ENCODE results near the gene MSI2. TPM values are rescaled to one million over a fixed set of nuclear protein-coding genes. Genes with fewer than 3 reads are reported as not detected.
A peak's percentile ranks its signal among the peaks of the same experiment; 100 is the strongest.
"Not testable (repeated sequence)": the region's sequence is repeated elsewhere in the genome, so short reads cannot be mapped to it uniquely, and the experiment has no call there.

Gene MSI2
- total RNA-seq, 1 donor from 2014 or later = 110 TPM

DNA sequence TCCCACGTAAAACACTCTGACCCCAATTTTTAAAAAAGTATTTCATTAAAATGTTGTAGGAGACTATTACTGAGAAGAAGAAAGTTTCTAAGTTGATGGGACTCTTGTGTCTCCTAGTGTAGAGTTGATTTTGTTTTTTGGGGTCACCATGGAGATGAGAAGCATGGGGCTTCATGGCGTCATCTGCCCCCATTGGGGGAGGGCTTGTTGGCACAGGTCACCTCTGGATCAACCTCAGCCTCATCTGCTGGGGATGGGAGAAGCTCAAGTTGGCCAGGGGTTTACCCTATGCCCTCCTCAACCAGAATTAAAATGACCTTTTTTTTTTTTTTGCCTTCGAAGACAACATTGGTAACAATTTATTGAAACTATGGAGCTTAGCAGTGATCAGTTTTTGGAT is 28.3 kb downstream of the MSI2 start:
- DNase-seq = no peak
- ATAC-seq (ENCODE audit: poor library complexity) = no peak
- intact Hi-C loops (cut with DNase I) = no loop called here

DNA sequence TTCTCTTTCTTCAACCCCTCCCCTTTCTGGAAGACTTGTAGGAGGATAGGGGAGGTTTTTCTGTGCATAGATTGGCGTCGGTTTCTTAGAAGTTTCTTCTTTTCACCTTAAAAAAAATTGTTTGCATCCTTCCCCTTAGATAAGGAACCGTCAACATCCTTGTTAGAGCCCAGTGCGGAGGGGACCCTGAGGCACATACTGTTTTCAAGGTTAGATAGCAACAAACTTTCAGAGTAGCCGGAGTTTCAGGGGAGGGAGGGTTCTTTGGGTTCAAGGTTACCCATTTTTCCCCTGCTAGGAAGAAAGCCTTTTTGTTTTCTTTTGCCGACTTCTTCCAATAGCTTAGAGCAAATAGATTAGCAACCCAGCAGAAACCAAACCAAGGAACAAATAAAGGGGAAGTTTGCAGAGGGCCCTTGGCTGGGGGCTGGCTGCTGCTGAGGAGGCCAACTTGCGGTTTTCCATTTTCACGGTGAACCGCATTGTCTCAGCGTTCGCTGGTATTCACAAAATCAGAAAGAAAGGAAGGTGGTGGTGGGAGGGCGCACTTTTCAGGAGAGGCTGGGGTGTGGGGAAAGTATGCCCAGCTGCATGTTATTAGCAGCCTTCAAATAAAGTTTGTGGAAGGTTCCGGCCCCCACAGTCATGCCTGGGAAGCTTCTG is 28.8 kb downstream of the MSI2 start:
- intact Hi-C loops (cut with DNase I) = no loop called here
- no peak for DNase-seq
- no peak for ATAC-seq (ENCODE audit: poor library complexity)

DNA sequence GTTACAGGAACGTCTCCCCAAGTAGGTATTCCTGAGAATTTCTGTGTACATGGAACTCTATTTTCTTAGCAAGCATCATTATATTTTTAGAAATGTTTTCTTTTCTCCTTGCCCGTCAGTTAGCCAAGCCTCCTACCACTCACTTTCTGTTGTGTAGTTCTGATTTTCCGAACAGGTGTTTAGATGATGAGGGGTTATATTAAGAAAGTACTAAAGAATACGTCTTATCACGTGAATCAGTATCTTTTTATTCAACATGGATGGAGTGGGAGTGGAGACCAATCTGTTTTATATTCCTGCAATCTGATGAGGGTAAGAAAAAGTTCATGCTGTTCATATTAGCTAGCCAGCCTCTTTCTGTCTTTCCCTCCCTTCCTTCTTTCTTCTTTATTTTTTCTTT is 29.4 kb downstream of the MSI2 start:
- ATAC-seq (ENCODE audit: poor library complexity) (no peak), DNase-seq (no peak)
- intact Hi-C loops (cut with DNase I) = no loop called here

DNA sequence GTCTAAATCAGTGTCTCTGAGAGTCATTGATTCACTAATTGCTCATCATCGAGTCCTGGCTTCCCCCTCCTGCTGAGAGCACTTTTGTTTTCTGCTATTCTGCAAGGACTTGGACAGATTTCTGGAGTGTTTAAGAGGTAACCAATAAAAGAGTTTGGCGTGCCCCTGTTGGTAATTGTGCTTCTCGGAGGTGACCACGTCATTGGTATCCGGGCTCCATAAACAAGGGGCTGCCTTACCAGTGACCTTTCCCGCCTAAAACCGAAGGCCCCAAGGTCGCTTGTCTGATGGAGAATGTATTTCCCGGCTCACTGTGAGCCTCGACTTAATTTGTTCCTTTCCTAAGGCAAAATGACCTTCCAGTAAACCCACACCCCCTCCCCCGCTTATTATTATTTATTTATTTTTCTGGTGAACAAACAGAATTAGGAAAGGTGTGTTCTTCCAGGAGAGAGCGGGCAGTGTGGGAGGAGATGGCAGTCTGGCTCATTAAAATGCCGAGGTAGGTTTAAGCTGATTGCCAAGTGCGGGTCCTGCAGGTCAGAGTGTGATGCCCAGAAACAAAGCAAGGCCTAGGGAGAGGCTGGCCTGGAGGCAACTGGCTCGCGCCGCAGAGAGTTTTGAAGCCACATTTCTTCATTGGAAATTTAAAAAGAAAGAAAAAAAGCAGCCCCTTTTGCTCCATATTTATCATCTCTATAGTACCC is 30.2 kb downstream of the MSI2 start:
- no peak for ATAC-seq (ENCODE audit: poor library complexity)
- intact Hi-C loops (cut with DNase I) = no loop called here
- no peak for DNase-seq

DNA sequence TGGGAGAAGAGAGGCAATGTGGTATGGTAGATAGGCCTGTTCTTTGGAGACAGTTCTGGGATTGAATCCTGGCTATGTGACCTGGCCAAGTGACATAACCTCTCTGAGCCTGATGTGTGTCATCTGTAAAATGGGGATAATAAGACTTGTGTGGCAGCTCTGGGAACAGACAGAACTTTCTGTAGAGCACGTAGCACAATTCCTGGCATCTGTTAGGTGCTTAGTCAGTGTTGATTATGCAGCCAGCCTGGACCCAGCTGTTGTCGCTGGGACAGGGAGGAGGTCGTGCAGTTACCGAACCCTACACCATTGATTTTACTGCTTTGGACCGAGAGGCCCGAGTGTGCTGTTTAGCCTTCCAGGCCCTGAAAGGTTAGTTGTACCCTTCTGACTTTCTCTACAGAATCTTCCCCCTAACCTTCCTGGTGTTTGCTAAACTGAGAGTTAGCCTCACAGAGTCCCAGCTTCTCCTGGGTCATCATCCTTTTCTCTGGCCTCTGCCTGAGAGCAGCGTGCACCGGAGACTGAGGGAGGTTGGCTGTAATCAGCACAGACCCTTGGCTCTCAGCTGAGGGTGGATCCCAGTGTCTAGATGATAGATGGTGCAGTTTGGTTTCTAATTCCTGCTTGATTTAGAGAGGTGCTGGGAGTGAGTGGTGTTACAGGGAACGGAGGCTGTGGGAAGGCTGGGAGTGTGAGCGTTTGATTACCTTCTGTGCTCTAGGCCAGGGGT is 31.9 kb downstream of the MSI2 start:
- intact Hi-C loops (cut with DNase I) = no loop called here
- ATAC-seq (ENCODE audit: poor library complexity) = peak; percentile 67
- DNase-seq = peak; percentile 55

DNA sequence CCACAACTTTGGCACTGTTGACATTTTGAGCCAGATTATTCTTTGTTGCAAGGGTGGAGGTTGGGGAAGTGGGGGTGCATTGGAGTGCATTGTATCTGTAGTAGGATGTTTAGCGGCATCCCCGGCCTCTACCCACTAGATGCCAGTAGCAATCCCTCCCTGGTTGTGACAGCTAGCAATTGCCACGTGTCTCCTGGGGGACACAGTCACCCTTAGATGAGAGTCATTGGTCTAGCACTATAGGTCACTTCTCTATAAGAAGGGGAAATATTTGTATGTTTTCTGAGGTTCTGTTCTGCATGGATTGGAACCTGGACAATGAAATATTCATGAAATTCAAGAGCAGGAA is 32.4 kb downstream of the MSI2 start:
- intact Hi-C loops (cut with DNase I) = no loop called here
- ATAC-seq (ENCODE audit: poor library complexity) (peak; percentile 48), DNase-seq (no peak)

DNA sequence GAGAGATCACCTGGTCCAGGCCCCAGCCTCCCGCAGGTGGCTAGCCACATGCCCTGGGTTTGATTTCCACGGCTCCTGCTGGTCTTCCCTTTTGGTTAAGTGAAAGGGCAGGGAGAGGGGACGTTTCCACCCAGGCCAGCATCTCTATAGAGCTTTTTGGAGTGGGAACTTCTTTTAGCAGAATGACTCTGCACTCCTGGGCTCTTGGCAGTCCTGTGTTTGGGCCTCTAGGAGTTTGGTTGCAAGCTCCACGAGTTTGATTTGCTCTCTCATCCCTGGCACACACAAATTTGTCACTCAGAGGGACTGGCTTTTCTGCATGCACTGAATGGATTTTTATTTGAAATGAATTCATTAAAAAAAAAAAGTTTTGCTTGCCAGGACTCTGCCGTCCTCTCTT is 32.8 kb downstream of the MSI2 start:
- intact Hi-C loops (cut with DNase I) = no loop called here
- no peak for DNase-seq
- peak; percentile 56 for ATAC-seq (ENCODE audit: poor library complexity)

DNA sequence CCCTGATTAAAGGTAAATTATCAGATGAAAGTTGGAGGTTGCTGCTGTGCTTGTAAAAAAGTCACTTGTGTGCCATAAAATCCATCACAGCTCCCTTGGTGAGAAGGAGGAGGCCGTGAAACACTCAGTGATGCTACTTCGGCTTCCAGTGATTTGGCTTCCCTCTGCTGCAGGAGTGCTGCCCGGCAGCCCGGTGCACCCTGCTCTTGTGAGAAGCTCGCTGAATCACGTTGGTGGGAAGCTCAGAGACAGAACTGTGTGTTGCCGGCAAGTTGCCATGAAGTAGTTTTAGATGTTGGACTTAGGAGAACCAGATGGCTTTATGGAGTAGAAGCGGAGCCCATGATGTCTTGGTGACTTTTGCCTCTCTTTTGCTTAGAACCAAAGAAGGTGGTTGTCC is 33.3 kb downstream of the MSI2 start:
- intact Hi-C loops (cut with DNase I) = no loop called here
- DNase-seq (no peak), ATAC-seq (ENCODE audit: poor library complexity) (no peak)

DNA sequence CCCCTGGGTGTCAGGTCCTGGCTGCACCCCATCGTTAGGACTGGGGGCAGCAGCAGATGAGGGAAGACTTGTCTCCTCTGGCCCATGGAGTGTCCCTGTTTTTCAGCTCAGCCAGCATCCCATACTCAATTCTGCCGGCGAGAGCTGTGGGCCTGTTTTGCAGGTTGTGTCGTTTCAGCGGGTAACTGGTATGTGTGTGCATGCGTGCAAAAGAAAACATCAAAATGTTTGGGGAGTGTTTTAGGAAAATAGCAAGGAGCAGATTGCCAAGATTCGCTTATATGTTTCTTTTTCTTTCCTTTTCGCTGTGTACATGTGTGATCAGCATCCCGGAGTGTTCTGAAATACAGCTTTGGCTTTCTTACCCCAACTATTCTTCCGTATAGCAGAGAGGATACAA is 34.7 kb downstream of the MSI2 start:
- no peak for ATAC-seq (ENCODE audit: poor library complexity)
- intact Hi-C loops (cut with DNase I) = no loop called here
- DNase-seq = no peak

DNA sequence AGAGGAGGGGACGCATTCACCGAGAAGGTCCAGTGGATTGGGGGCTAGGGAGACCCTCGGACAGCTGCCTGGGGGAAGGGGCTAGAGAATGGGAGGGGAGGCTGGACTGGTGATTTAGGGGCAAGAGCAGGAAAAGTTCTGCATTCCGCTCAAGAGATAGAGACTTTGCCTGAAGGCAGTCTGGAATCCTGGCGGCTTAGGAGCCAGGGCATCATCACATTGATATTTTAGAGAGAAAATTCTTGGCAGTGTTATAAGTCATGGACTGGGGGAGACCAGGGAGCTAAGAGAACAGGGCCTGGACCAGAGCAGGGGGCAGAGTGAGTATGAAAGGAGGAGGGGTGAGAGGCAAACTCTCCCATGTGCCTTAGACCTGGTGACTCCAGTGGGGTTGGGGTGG is 35.8 kb downstream of the MSI2 start:
- DNase-seq (no peak), ATAC-seq (ENCODE audit: poor library complexity) (no peak)
- intact Hi-C loops (cut with DNase I) = no loop called here

DNA sequence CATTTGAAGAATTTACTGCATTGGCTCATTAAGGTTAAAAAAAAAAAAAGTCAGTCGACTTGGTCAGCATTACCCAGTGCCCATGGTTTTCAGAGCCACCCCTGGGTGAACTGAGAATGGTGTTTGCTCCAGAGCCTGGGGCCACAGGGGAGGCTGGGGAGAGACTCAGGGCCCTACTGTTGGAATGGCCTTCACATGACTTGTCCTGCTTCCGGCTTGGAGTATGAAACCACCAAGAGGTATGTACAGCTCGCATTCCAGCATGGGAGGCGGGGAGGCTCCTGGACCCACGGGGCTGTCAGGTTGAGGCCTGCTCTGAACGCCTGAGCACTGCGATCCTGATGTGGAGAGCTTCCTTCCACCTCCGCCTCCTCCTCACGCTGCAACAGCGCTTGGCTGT is 36.8 kb downstream of the MSI2 start:
- DNase-seq (no peak), ATAC-seq (ENCODE audit: poor library complexity) (no peak)
- intact Hi-C loops (cut with DNase I) = no loop called here

DNA sequence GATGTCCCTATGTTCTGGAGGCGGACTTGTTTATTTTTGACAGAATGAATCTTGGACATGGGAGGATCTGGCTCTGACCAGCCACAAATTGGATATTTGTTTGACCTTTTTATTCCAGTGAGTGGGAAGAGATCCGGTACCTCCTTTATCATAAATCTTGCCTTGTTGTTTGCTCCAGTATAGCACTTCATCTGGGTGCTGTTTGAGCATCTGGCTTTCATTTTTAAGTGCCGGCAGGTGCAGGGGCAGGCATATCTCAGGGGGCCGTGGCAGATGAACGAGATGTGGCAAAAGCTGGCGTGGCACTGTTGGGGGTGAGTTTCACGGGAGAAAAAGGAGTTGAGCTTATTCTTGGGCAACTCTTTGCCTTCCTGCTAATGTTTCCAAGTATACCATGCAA is 37.8 kb downstream of the MSI2 start:
- intact Hi-C loops (cut with DNase I) = no loop called here
- ATAC-seq (ENCODE audit: poor library complexity) (no peak), DNase-seq (no peak)

DNA sequence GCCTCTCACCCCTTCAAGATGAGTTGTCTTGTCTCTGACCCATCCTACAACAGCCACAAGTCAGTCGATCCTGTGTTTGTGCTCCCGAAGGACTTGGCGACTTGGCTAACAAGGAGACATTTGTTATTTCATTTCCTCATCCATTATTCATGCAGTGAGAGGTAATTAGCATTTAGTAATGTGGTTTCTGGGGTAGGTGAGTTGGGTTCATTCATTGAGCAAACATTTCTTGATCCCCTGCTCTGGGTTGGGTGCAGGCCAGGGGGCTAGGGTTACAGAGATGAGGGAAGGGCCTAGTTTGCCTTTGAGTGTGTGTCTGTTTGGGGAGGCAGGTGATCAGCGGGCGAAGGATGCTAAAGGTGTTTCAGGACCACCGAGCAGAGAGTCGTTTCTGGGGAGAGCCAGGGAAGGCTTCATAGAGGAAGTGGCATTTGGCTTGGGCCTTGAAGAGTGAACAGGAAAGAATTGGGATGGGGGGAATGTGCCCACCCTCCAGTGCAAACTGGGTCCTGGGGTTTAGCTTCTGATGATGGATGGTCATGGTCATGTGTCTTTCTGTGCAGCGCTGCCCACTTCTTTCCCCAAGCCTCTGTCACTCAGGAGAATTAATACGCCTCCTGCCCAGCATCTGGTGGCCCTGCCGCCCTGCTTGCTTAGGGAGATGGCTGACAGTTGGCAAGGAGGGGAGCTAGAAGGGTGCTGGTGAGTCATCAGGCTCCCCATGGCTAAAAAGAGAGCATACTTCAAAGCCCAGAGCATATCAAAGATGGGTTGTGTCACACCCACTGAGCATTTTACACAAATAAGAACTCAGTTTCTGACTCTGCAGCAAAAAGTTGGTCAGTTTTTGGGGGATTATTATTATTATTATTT is 38.5 kb downstream of the MSI2 start:
- intact Hi-C loops (cut with DNase I) = no loop called here
- no peak for DNase-seq
- ATAC-seq (ENCODE audit: poor library complexity) = peak; percentile 88

DNA sequence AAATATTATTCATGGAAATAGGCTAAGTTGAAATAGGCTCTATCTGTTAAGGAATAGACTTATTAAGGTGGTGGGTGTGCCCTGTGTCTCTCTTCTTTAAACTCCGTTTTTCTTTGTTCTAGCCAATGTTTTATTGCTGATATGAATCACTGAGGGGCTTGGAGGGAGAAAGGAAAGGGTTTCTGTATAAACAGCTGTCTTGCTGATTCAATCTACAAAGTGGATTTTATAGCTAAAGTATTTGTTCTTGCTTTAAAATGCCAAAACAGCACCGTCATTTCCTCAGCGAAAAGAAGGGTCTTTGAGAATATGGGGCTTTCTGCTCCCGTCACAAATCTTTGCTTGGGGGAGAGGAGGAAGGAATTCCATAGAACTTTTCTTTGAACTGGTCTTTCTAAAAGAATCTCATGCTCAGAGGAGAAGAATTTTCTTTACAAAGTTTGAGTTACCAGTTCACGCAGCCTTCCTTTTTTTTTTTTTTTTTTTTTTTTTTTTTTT is 39.3 kb downstream of the MSI2 start:
- ATAC-seq (ENCODE audit: poor library complexity) = no peak
- DNase-seq = no peak
- intact Hi-C loops (cut with DNase I) = no loop called here

DNA sequence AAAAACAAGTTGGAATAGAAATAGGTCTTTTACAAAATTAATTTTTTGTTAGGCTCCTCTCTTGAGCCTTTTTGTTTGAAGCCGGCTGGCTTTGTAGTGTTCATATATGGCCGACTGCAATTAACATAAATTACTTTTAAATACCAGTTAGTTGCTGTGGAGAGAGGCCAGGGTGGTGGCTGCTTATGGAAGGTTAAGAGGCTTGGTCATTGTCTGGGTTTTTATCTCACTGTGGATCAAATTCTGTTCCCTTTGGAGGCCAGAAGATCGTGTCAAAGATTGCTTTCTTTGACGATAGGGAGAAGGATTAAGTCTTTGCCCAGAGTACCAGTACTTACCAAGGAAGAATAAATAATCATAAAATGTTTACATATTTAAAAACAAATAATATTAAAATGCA is 39.9 kb downstream of the MSI2 start:
- ATAC-seq (ENCODE audit: poor library complexity) (no peak), DNase-seq (no peak)
- intact Hi-C loops (cut with DNase I) = no loop called here

DNA sequence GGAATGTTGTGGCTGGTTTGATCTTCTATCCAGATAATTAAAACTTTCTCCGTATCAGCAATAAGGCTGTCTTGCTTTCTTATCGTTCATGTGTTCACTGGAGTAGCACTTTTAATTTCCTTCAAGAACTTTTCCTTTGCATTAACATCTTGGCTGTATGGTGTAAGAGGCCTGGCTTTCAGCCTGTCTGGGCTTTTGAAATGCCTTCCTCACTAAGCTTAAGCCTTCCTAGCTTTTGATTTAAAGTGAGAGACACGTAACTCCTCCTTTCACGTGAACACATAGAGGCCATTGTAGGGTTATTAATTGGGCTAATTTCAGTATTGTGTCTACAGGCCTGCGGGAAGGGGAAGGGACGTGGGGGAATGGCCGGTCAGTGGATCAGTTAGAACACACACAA is 42.9 kb downstream of the MSI2 start:
- intact Hi-C loops (cut with DNase I) = no loop called here
- DNase-seq = no peak

DNA sequence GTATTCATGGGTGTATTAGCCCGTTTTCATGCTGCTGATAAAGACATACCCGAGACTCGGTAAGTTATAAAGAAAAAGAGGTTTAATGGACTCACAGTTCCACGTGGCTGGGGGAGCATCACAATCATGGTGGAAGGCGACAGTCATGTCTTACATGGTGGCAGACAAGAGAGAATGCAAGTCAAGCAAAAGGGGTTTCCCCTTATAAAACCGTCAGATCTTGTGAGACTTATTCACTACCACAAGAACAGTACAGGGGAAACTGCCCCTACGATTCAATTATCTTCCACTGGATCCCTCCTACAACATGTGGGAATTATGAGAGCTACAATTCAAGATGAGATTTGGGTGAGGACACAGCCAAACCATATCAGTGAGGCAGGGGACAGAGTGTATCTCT is 44.3 kb downstream of the MSI2 start:
- ATAC-seq (ENCODE audit: poor library complexity); DNase-seq; intact Hi-C loops (cut with DNase I): not testable (repeated sequence)

More for the DNA sequence above, 42.9 kb downstream of the MSI2 start:
- ATAC-seq (ENCODE audit: poor library complexity) = no peak

DNA sequence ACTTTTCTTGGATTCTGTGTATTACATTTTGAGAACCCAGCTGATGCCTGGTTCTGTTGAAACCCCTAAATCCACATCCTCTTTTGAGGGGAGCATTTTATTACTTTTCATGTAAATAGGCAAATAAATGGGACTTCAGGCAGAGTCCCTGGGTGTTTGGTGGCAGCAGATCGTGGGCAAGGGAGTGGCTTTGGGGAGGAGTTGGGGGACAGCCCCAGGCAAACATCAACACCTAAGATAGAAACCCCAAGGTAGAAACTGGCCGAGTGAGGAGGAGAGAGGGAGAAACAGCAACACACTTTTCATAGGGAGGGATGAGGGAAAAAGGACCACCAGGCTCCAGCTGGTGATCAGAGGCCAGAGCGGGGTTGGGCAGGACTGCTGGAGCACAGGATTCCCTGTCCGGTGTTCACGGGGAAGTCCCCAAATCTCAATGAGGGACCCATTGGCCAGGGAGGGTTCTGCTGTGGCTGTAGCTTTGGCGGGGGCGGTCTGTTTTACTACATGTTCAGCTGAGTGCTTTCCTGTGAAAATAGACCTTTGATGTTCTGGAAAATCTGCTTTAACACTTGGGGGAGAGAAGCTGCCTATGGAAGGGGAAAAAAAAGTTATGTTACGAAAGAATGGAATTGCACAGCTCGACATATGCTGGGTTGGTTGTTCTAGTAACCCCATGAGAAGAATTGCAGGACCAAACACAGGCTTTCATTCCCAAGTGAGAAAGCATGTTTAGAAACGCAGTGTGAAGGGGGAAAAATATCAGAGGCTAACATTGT is 46.6 kb downstream of the MSI2 start:
- intact Hi-C loops (cut with DNase I) = no loop called here
- ATAC-seq (ENCODE audit: poor library complexity) = no peak

More for the DNA sequence above, 46.6 kb downstream of the MSI2 start:
- DNase-seq = no peak

All from Right ventricle myocardium superior (tissue), 1 donor.